HCT116 (cell line): Measurements from ENCODE around the gene GPR31. TPM values are rescaled to one million over a fixed set of nuclear protein-coding genes. Genes with fewer than 3 reads are reported as not detected.

Experiments used
- ATAC-seq: fragments of 200-7000 bp; cut with Tn5 transposase; 2 replicates; pipeline ENCODE4 v1.9.1; 2020; ENCODE audit warnings: mild to moderate bottlenecking, moderate library complexity
- BruUV-seq: library from RNA; stranded (reverse); fragments of 400-500 nt; replicated peaks from 2 replicates; lab custom pipeline; 2021; lab: Mats Ljungman, UMichigan
- CTCF ChIA-PET: fragments of 300-600 bp; sonication (Branson Sonifier 250); formaldehyde crosslinking; loops from one replicate; lab custom pipeline; 2021; ENCODE audit warnings: antibody characterized with exemption; lab: Charles Lee
- POLR2A ChIA-PET: fragments of 300-600, 350-600 bp; sonication (Branson Sonifier 250); formaldehyde crosslinking; loops from one replicate; lab custom pipeline; 2021; ENCODE audit warnings: antibody characterized with exemption; lab: Charles Lee
- RAD21 ChIA-PET, 2 experiments: fragments of 300-600 bp; sonication (Branson Sonifier 250); formaldehyde crosslinking; loops; one replicate each; lab custom pipeline; 2023; ENCODE audit warnings: low total read pairs in 2 of 2; ENCODE audit not compliant: uncharacterized antibody in 2 of 2, unreplicated experiment in 2 of 2, low non-redundant PET in 1 of 2; lab: Charles Lee
- DNase-seq: peaks from one replicate; pipeline ENCODE4 v3.0.0-alpha.2; 2010; ENCODE audit warnings: low read depth, low spot score
- H2AFZ ChIP-seq: fragments of 200-600 bp; shearing (Covaris generic), sonication (generic); 2 replicates; pipeline ENCODE4 v1.6.1; 2017; ENCODE audit warnings: low read depth, mixed run types, mixed read lengths, antibody characterized with exemption, low read length; ENCODE audit not compliant: poor library complexity, severe bottlenecking
- H3K27ac ChIP-seq: 2 replicates; pipeline ENCODE4 v1.5.1; 2012; ENCODE audit warnings: low read depth, low read length
- H3K27me3 ChIP-seq: fragments of 200-600 bp; sonication (generic); 2 replicates; pipeline ENCODE4 v1.6.1; 2016; ENCODE audit warnings: mixed run types, low read length, mixed read lengths; ENCODE audit not compliant: insufficient read depth
- H3K36me3 ChIP-seq, 2 experiments: fragments of 200-500 bp in 1 of 2; fragments of 200-600 bp in 1 of 2; sonication (Bioruptor generic) in 1 of 2; sonication (generic) in 1 of 2; 2 replicates each; pipeline versions ENCODE4 v1.5.1 to v1.6.1; 2014 to 2016; ENCODE audit warnings: low read length in 2 of 2, inconsistent platforms in 1 of 2, mixed read lengths in 1 of 2, mixed run types in 1 of 2; ENCODE audit not compliant: insufficient read depth in 2 of 2, control insufficient read depth in 1 of 2
- H3K4me1 ChIP-seq, 2 experiments: fragments of 200-600 bp in 1 of 2; sonication (generic) in 1 of 2; 2 replicates each; pipeline versions ENCODE4 v1.5.1 to v1.6.1; 2012 to 2017; ENCODE audit warnings: low read length in 2 of 2, inconsistent platforms in 1 of 2, mild to moderate bottlenecking in 1 of 2, mixed read lengths in 1 of 2, mixed run types in 1 of 2, moderate library complexity in 1 of 2; ENCODE audit not compliant: insufficient read depth in 2 of 2, control insufficient read depth in 1 of 2
- H3K4me2 ChIP-seq: fragments of 200-600 bp; sonication (generic); 2 replicates; pipeline ENCODE4 v1.6.1; 2017; ENCODE audit warnings: mixed run types, low read length, mixed read lengths
- H3K4me3 ChIP-seq, 2 experiments: fragments of 200-600 bp in 1 of 2; sonication (generic) in 1 of 2; replicated peaks in 1 of 2; 2 replicates each; pipeline ENCODE4 v1.5.1; 2011 to 2016; ENCODE audit warnings: low read length in 2 of 2, control low read depth in 1 of 2, low read depth in 1 of 2, mild to moderate bottlenecking in 1 of 2, mixed read lengths in 1 of 2, mixed run types in 1 of 2
- H3K79me2 ChIP-seq: fragments of 200-600 bp; sonication (generic); 2 replicates; pipeline ENCODE4 v1.6.1; 2017; ENCODE audit warnings: mild to moderate bottlenecking, mixed run types, low read length, moderate library complexity, mixed read lengths; ENCODE audit not compliant: insufficient read depth
- H3K9ac ChIP-seq: fragments of 200-600 bp; sonication (generic); 2 replicates; pipeline ENCODE4 v1.6.1; 2016; ENCODE audit warnings: low read length, mixed read lengths
- H3K9me2 ChIP-seq: fragments of 200-600 bp; sonication (generic), shearing (Covaris generic); 2 replicates; pipeline ENCODE4 v1.6.1; 2017; ENCODE audit warnings: mixed run types, mild to moderate bottlenecking, moderate library complexity; ENCODE audit not compliant: insufficient read depth
- H3K9me3 ChIP-seq, 2 experiments: fragments of 200-500 bp in 1 of 2; fragments of 200-600 bp in 1 of 2; sonication (Bioruptor generic) in 1 of 2; sonication (generic) in 1 of 2; 2 replicates each; pipeline ENCODE4 v1.6.1; 2014 to 2017; ENCODE audit warnings: low read length in 2 of 2, mixed read lengths in 2 of 2, inconsistent platforms in 1 of 2, low read depth in 1 of 2, mild to moderate bottlenecking in 1 of 2, mixed run types in 1 of 2, moderate library complexity in 1 of 2; ENCODE audit not compliant: control insufficient read depth in 1 of 2, insufficient read depth in 1 of 2
- H4K20me1 ChIP-seq: fragments of 200-600 bp; sonication (generic), shearing (Covaris generic); 2 replicates; pipeline ENCODE4 v1.6.1; 2017; ENCODE audit warnings: mixed run types, mild to moderate bottlenecking, moderate library complexity; ENCODE audit not compliant: insufficient read depth
- CBX3 ChIP-seq: IDR thresholded peaks from 2 replicates; pipeline ENCODE4 v1.6.1; 2012; ENCODE audit warnings: low read depth
- POLR2AphosphoS5 ChIP-seq: IDR thresholded peaks from 2 replicates; pipeline ENCODE4 v1.6.1; 2011; ENCODE audit warnings: mild to moderate bottlenecking, low read depth, low read length, moderate library complexity
- RAD21 ChIP-seq: IDR thresholded peaks from 2 replicates; pipeline ENCODE4 v1.6.1; 2012; ENCODE audit warnings: low read depth, mild to moderate bottlenecking
- REST ChIP-seq: IDR thresholded peaks from 2 replicates; pipeline ENCODE4 v1.6.1; 2012; ENCODE audit warnings: low read depth
- SIN3A ChIP-seq: IDR thresholded peaks from 2 replicates; pipeline ENCODE4 v1.6.1; 2012; ENCODE audit warnings: low read depth
- SP1 ChIP-seq: IDR thresholded peaks from 2 replicates; pipeline ENCODE4 v1.6.1; 2012; ENCODE audit warnings: low read depth
- ZNF274 ChIP-seq: fragments of 200-500 bp; sonication (Bioruptor generic); IDR thresholded peaks from 2 replicates; pipeline ENCODE4 v1.6.1; 2014; ENCODE audit warnings: mild to moderate bottlenecking, low read depth, low read length, inconsistent platforms
- intact Hi-C: fragments of 100-400 bp; cut with micrococcal nuclease; formaldehyde crosslinking; loops from 2 replicates; pipeline ENCODE4 v1.10.0; 2022
- total RNA-seq: library from RNA; stranded (reverse); gene quantifications from one replicate; pipeline ENCODE4 v1.2.1, GENCODE V29; 2021; ENCODE audit not compliant: unreplicated experiment

Gene GPR31
- total RNA-seq, 1 experiment from 2014 or later = not detected

DNA sequence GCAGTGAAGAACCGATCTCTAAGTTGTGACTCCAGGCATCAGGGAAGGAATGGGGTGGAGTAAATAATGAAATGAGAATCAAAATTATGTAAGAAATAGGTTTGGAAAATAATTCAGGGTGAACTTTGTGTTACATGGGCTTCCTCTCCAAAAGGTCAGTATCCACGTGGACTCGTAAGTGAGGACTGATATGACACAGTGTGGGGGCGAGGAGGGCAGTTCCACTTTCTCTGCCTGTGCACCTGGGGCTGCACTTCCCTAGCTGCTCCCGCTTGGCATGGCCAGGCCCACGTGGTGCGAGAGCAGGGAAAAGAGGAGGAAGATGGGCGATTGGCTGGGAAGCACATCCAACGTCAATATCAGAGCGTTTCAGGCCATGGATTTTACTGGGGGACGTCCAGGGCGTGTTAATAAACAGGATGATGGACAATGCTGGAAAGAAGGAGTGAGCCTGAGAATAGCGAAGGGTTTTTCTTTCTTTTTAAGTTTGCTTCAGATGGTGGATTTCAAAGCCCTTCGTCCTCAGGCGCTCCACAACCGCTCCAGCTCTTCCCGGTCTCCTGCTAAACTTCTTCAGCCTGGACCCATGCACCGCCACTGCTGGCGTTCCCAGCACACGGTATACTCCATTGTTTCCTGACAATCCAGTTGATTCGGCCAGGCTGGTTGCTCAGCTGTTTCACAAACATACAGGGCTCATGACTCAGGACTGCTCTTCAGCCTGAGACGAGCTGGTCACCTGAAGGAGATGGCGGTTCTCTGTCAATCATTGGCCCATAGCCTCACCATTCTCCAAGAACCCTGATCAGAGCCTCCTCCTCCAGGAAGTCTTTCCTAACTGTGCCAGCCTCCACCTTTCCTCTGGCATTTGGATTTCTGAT lies 23.1 kb downstream of the GPR31 start:
- Histone ChIP-seq H3K9me3 (no peaks in the 10 kb centered on the region), H4K20me1 (no peaks in the 10 kb centered on the region), H3K4me2 (no peak overlapping the region), H3K79me2 (no peaks in the 10 kb centered on the region), H2AFZ (no peak overlapping the region), H3K9me2 (no peaks in the 10 kb centered on the region), H3K27ac (no peak overlapping the region), H3K9ac (no peak overlapping the region), H3K4me1 (no peaks in the 10 kb centered on the region), H3K4me3 (no peak overlapping the region), H3K36me3 (no peaks in the 10 kb centered on the region), H3K27me3 (peaks cover 4% of the 10 kb centered on the region; the same call in 1 of the 2 replicates)
- BruUV-seq = no TSS peak
- no peak for DNase-seq
- CTCF ChIA-PET = no interaction called here
- ATAC-seq = no peak
- TF ChIP-seq ZNF274 (no peak), REST (no peak), CBX3 (no peak), POLR2AphosphoS5 (no peak), RAD21 (no peak), SIN3A (no peak), SP1 (no peak)
- intact Hi-C loops = no loop called here
- POLR2A ChIA-PET = no interaction called here
- RAD21 ChIA-PET = no interaction called here
